ENCODE data around the gene BUB1B.

DNA sequence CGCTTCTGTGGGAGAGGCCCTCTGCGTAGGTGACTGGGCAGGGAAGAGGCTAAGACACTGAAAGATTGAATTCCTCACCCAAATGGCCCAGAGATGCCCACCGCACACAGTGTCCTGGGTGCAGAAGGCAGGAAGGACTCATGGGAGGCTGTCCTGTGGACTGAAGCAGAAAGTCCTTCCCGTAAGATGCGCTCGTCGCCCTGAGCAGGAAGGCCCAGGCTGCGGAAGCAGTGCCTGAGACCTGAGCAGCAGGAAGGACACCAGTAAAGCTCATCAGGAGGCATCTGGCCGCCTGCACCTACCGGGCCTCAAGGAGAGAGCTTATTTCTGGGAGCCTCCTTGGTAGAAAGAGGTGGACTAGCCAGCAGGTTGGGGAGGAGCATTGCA is 81.3 kb downstream of the BUB1B start:
- TF ChIP-seq, protein P1, sequence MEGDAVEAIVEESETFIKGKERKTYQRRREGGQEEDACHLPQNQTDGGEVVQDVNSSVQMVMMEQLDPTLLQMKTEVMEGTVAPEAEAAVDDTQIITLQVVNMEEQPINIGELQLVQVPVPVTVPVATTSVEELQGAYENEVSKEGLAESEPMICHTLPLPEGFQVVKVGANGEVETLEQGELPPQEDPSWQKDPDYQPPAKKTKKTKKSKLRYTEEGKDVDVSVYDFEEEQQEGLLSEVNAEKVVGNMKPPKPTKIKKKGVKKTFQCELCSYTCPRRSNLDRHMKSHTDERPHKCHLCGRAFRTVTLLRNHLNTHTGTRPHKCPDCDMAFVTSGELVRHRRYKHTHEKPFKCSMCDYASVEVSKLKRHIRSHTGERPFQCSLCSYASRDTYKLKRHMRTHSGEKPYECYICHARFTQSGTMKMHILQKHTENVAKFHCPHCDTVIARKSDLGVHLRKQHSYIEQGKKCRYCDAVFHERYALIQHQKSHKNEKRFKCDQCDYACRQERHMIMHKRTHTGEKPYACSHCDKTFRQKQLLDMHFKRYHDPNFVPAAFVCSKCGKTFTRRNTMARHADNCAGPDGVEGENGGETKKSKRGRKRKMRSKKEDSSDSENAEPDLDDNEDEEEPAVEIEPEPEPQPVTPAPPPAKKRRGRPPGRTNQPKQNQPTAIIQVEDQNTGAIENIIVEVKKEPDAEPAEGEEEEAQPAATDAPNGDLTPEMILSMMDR (IDR thresholded peaks at IDR 0.05; ENCODE audit: low read length) = no peak
- TF ChIP-seq EZH2 (optimal IDR thresholded peaks at IDR 0.05; ENCODE audit: low read depth, low read length) (no peak), EZH2phosphoT487 (IDR thresholded peaks at IDR 0.05; ENCODE audit: low read length) (no peak)

All from MM.1S (cell line).